Astrocyte (in vitro differentiated cells and primary cell): ENCODE results near the gene ARF6.

ENCODE experiments used
- EZH2 ChIP-seq: IDR thresholded peaks from 2 replicates; pipeline ENCODE4 v1.6.1; 2012; ENCODE audit warnings: mild to moderate bottlenecking, low read length, inconsistent platforms; ENCODE audit not compliant: insufficient read depth
- TF ChIP-seq, protein P1 (sequence below): IDR thresholded peaks from 2 replicates; pipeline ENCODE4 v1.5.1; 2011; ENCODE audit warnings: low read depth, mild to moderate bottlenecking, inconsistent platforms, low read length, moderate library complexity; ENCODE audit not compliant: insufficient read depth

DNA sequence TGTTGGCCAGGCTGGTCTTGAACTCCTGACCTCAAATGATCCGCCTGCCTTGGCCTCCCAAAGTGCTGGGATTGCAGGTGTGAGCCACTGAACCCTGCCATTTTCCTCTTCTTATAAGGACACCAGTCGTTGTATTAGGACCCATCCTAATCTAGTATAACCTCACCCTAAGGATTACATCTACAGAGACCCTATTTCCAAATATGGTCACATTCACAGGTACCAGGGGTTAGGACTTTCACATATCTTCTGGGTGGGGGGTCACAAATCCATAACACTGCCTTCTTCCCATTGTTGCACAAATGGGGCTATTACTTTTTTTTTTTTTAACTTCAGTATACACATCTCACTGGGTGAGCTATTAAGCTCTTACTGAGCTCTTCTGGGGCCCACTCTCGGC is 38.6 kb downstream of the ARF6 start:
- TF ChIP-seq, protein P1, sequence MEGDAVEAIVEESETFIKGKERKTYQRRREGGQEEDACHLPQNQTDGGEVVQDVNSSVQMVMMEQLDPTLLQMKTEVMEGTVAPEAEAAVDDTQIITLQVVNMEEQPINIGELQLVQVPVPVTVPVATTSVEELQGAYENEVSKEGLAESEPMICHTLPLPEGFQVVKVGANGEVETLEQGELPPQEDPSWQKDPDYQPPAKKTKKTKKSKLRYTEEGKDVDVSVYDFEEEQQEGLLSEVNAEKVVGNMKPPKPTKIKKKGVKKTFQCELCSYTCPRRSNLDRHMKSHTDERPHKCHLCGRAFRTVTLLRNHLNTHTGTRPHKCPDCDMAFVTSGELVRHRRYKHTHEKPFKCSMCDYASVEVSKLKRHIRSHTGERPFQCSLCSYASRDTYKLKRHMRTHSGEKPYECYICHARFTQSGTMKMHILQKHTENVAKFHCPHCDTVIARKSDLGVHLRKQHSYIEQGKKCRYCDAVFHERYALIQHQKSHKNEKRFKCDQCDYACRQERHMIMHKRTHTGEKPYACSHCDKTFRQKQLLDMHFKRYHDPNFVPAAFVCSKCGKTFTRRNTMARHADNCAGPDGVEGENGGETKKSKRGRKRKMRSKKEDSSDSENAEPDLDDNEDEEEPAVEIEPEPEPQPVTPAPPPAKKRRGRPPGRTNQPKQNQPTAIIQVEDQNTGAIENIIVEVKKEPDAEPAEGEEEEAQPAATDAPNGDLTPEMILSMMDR, result no peak
- TF ChIP-seq EZH2, result no peak
